GM21717 (cell line): ENCODE data around the gene PHKB.
"Not testable (repeated sequence)": the region's sequence is repeated elsewhere in the genome, so short reads cannot be mapped to it uniquely, and the experiment has no call there.

ENCODE experiments used
- ATAC-seq: cut with Tn5 transposase; IDR thresholded peaks from one replicate; pipeline ENCODE4 v1.9.1; 2021; ENCODE audit warnings: mild to moderate bottlenecking, moderate library complexity; ENCODE audit not compliant: unreplicated experiment

PHKB gene

GRCh38 chr16:47468070-47468689, 7.0 kb downstream of the PHKB start:
- not testable (repeated sequence) for ATAC-seq

- no peak for ATAC-seq
Observed at GRCh38 chr16:47469227-47469626, 8.1 kb downstream of the PHKB start.

GRCh38 chr16:47470211-47470610, 9.1 kb downstream of the PHKB start:
- ATAC-seq, result no peak

GRCh38 chr16:47470810-47471209, 9.7 kb downstream of the PHKB start:
- ATAC-seq, result no peak

- ATAC-seq, result not testable (repeated sequence)
Observed at GRCh38 chr16:47473004-47473403, 11.9 kb downstream of the PHKB start.

DNA sequence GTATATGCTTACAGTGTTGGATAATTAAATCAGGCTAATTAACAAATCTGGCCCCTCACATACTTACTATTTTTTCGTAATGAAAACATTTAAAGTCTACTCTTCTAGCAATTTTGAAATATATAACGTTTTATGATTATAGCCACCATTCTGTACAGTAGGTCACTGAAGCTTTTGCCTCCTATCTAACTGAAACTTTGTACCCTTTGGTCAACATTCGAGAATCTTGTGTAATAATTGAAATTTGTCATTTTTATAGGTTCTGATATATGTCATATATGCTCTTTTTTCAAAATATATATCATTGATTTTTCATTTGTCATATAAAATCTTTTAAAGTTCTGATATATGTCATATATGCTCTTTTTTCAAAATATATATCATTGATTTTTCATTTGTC, 12.7 kb downstream of the PHKB start:
- ATAC-seq, result no peak

DNA sequence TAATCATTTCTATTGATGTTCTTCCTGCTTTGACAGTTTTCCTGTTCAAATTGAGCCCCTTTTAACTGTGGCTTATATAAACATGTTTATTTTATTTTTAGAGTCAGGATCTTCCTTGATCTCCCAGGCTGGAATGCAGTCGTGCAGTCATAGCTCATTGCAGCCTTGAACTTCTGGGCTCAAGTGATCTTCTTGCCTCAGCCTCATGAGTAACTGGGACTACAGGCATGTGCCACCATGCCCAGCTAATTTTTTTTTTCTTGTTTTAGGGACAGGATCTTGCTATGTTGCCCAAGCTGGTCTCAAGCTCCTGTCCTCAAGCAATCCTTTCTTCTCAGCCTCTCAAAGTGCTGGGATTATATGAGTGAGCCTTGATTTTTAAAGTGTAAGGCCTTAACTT, 14.7 kb downstream of the PHKB start:
- ATAC-seq, result no peak

DNA sequence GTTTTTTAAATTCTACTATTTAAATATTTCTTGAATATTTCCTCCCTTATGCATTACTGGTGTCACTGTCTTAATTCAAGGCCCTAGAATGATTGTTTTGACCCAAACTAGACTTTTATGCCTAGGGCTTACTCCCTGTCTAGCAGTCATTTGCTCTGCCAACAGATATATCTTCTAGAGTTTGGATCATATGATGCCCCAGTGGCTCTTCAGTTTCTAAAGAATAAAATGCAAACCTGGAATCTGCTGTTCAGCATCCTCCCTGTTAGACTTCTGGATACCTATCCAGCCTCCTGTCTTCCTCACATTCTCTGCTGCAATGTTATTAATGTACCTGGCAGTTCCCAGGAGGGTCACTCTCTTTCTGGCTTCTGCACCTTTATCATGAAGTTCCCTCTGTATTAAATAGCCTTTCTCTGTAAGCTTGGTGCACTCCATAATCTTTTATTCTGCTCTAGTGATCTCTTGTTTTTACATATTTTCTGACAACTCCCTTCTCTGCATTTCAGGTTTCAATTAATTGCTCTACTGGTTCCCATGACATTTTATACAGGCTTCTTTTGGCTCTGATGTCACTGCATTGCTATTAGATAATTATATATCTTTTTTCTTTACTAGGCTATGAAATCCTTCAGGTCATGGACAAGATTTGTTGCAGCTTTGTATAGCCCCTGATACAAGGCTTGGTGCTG, 15.7 kb downstream of the PHKB start:
- ATAC-seq, result no peak

GRCh38 chr16:47477679-47478078, 16.5 kb downstream of the PHKB start:
- no peak for ATAC-seq

- ATAC-seq, result no peak
Observed at GRCh38 chr16:47480410-47480809, 19.3 kb downstream of the PHKB start.

- ATAC-seq, result no peak
Observed at GRCh38 chr16:47481698-47482374, 20.7 kb downstream of the PHKB start.

DNA sequence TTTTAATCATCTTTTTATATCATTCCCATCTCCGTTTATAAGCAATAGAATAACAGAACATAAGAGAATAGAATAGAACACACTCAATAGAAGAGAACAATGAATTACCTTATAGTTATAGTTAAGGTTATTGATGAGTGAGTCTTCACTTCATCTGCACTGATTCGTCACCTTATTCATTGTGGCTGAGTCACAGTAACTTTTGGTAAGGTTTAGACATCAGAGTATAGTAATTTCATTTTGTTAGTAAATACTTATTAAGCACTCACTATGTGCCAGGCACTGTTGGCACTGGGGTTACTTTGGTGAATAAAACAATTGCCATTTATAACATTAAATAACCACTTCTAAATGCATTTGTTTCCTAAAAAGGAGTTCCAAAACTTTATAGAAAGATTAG, 22.5 kb downstream of the PHKB start:
- no peak for ATAC-seq

DNA sequence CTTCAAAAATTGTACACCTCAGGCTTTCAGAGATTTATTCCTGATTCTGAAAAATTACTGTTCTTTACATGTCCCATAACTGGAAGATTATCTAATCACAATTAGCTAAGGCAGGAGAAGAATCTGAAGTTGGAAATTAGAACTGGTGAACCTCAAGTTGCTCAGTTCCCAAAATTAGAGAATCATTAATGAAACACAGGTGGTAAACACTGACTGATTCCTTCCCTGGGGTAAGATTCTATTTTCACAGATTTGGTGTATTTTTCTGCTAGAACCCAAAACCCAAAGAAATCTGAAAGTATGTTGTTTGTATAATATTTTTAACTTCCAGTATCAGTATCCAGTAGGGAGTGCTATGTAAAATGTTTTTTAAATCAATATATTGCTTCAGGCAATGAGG, 25.7 kb downstream of the PHKB start:
- no peak for ATAC-seq

- ATAC-seq, result no peak
Observed at GRCh38 chr16:47488051-47488450, 26.9 kb downstream of the PHKB start.

DNA sequence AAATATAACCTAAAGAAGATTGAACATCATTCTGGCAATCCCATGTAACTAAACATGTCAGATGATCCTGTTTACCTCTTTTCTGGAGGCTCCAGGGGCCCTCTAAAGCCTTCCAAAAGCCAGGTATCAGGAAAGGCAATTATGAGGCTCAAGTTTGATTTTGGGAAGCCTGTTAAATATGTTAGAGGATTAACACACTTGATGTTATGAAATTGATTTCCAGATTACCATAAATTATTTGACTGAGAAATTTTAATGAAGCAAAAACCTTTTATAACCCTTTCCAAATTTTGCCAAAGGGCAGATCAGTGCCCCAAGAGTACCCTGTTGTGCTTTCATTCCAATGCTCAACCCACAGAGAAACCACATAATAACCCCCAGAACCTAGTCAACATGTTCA, 29.3 kb downstream of the PHKB start:
- ATAC-seq, result no peak

- no peak for ATAC-seq
Observed at GRCh38 chr16:47492036-47492427, 30.9 kb downstream of the PHKB start.

GRCh38 chr16:47492428-47493377, 31.6 kb downstream of the PHKB start:
- peak; percentile 73 for ATAC-seq

- ATAC-seq, result peak; percentile 37
Observed at GRCh38 chr16:47493381-47494337, 32.5 kb downstream of the PHKB start.

DNA sequence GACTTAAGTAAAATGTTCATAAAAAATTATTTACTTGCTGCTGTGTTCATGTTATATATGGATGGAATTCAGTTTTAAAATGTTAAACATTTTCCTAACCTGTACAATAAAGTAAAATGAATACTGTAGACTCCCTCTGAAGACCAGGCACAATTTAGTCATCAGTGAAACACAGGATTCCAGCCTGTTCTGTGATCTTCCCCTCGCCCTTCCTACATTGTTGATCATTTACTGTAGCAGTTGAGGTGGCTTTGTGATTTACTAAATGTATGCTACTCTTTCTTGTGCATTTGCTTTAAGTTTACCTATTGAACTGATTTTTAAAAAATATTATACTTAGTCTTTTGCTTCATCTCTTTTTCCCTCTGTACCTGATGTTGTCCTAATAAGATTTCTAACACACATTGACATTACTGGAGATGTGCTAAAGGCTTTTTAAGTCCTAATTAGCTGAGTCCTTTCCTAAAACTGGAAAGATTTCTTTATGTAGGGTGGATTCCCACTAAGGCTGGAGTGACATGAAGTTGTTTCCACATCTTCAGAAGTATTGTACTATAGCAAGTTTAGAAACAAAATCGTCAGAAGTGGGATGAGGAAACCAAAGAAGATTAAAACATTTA, 38.1 kb downstream of the PHKB start:
- ATAC-seq, result no peak
